Caki2 (cell line): Measurements from ENCODE around the gene MAML3. TPM values are rescaled to one million over a fixed set of nuclear protein-coding genes. Genes with fewer than 3 reads are reported as not detected.

Experiments
- DNase-seq: peaks from one replicate; pipeline ENCODE4 v3.0.0-alpha.2; 2015; ENCODE audit warnings: low read depth
- in situ Hi-C: cut with HindIII; loops from 2 replicates; pipeline ENCODE4 v1.10.0; 2016; ENCODE audit warnings: low sequenced_read_pairs, low pct_unique_long_range_greater_than_20kb, mixed read lengths
- total RNA-seq: library from RNA; depleted of rRNA; stranded (reverse); fragments of >200 nt; shearing (Covaris generic); gene quantifications from 2 replicates; pipeline ENCODE4 v1.2.3, GENCODE V29; 2014; ENCODE audit warnings: low replicate concordance

The MAML3 gene
- total RNA-seq, 1 experiment from 2014 or later = 0.61 TPM

- DNase-seq = no peak
- in situ Hi-C loops = no loop called here
Observed at GRCh38 chr4:140111256-140111655, 42.7 kb downstream of the MAML3 start.

GRCh38 chr4:140110542-140111215, 43.3 kb downstream of the MAML3 start:
- DNase-seq = no peak
- in situ Hi-C loops = no loop called here

- in situ Hi-C loops = no loop called here
- no peak for DNase-seq
Observed at GRCh38 chr4:140109737-140110136, 44.2 kb downstream of the MAML3 start.

GRCh38 chr4:140109292-140109691, 44.7 kb downstream of the MAML3 start:
- DNase-seq = no peak
- in situ Hi-C loops = no loop called here

- in situ Hi-C loops = no loop called here
- DNase-seq = no peak
Observed at GRCh38 chr4:140108713-140109230, 45.2 kb downstream of the MAML3 start.

- in situ Hi-C loops = no loop called here
- no peak for DNase-seq
Observed at GRCh38 chr4:140108243-140108642, 45.7 kb downstream of the MAML3 start.

GRCh38 chr4:140106289-140106844, 47.6 kb downstream of the MAML3 start:
- in situ Hi-C loops = no loop called here
- DNase-seq = no peak

GRCh38 chr4:140105436-140105835, 48.5 kb downstream of the MAML3 start:
- in situ Hi-C loops = no loop called here

GRCh38 chr4:140103676-140104075, 50.3 kb downstream of the MAML3 start:
- no peak for DNase-seq
- in situ Hi-C loops = no loop called here

More at GRCh38 chr4:140105436-140105835, 48.5 kb downstream of the MAML3 start:
- DNase-seq = no peak

- in situ Hi-C loops = no loop called here
Observed at GRCh38 chr4:140102421-140102820, 51.6 kb downstream of the MAML3 start.

GRCh38 chr4:140100771-140101170, 53.2 kb downstream of the MAML3 start:
- no peak for DNase-seq
- in situ Hi-C loops = no loop called here

More at GRCh38 chr4:140102421-140102820, 51.6 kb downstream of the MAML3 start:
- DNase-seq = no peak

GRCh38 chr4:140099983-140100382, 54.0 kb downstream of the MAML3 start:
- no peak for DNase-seq
- in situ Hi-C loops = no loop called here

- DNase-seq = no peak
- in situ Hi-C loops = no loop called here
Observed at GRCh38 chr4:140098455-140099160, 55.4 kb downstream of the MAML3 start.

GRCh38 chr4:140097572-140097971, 56.4 kb downstream of the MAML3 start:
- in situ Hi-C loops = no loop called here
- DNase-seq = no peak

- in situ Hi-C loops = no loop called here
- DNase-seq = no peak
Observed at GRCh38 chr4:140096921-140097320, 57.1 kb downstream of the MAML3 start.

- DNase-seq = no peak
- in situ Hi-C loops = no loop called here
Observed at GRCh38 chr4:140096483-140096861, 57.5 kb downstream of the MAML3 start.

- peak; percentile 55 for DNase-seq
- in situ Hi-C loops = no loop called here
Observed at GRCh38 chr4:140095694-140096482, 58.1 kb downstream of the MAML3 start.
